Measurements from ENCODE around the gene DPP9. TPM values are rescaled to one million over a fixed set of nuclear protein-coding genes. Genes with fewer than 3 reads are reported as not detected.
A peak's percentile ranks its signal among the peaks of the same experiment; 100 is the strongest.

The DPP9 gene
- total and polyA plus RNA-seq, 2 of the 13 experiments (the other 11 are each of a cell fraction or from before 2014, with no cell fraction given) = 8.4 to 25.8 TPM

DNA sequence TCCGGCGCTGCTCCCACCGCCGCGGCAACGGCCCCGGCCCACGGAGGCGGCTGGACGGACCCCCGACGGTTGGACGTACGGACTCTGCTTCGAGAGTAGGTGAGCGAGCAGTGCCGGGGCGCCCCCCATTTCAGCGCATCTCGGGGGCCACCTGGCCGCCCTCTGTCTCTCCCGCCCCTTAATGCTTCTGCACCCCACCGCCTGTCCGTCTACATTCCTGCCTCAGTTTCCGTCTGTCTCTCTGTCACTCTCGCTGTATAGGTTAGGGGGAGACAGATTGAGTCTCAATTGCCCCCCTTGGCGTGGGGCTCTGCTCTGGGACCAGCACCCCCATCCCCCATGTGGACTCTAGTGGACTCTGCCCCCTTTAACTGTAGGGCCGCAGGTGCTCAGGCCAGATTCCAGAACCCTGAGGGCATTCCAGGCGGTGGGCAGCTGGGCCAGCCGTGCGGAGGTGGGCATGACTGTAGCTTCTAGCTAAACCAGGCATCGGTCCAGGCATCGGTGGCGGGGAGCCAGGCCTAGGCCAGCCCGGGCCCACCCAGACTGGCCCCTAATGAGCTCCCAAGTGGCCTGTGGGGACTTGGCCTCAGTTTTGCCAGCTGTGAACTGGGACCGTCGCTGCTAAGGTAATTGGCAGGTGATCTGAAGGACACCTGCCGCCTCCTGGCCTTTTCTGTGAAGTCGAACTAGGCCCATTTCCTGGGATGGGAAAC lies 84.0 kb downstream of the DPP9 start (continued):
- TF ChIP-seq, protein P1, sequence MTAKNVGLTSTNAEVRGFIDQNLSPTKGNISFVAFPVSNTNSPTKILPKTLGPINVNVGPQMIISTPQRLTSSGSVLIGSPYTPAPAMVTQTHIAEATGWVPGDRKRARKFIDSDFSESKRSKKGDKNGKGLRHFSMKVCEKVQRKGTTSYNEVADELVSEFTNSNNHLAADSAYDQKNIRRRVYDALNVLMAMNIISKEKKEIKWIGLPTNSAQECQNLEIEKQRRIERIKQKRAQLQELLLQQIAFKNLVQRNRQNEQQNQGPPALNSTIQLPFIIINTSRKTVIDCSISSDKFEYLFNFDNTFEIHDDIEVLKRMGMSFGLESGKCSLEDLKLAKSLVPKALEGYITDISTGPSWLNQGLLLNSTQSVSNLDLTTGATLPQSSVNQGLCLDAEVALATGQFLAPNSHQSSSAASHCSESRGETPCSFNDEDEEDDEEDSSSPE (CRISPR knock-in tag; IDR thresholded peaks at IDR 0.05) = 0 out of 2 replicates have a peak, but pooled peaks have one; percentile 38
- TF ChIP-seq NFE2 (CRISPR knock-in tag; IDR thresholded peaks at IDR 0.05) = no peak
- TF ChIP-seq, protein P2, sequence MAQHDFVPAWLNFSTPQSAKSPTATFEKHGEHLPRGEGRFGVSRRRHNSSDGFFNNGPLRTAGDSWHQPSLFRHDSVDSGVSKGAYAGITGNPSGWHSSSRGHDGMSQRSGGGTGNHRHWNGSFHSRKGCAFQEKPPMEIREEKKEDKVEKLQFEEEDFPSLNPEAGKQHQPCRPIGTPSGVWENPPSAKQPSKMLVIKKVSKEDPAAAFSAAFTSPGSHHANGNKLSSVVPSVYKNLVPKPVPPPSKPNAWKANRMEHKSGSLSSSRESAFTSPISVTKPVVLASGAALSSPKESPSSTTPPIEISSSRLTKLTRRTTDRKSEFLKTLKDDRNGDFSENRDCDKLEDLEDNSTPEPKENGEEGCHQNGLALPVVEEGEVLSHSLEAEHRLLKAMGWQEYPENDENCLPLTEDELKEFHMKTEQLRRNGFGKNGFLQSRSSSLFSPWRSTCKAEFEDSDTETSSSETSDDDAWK (CRISPR knock-in tag; IDR thresholded peaks at IDR 0.05) = no peak
- no peak for TF ChIP-seq ELK4 (CRISPR knock-in tag; IDR thresholded peaks at IDR 0.05; ENCODE audit: borderline replicate concordance)
- TF ChIP-seq, protein P3, sequence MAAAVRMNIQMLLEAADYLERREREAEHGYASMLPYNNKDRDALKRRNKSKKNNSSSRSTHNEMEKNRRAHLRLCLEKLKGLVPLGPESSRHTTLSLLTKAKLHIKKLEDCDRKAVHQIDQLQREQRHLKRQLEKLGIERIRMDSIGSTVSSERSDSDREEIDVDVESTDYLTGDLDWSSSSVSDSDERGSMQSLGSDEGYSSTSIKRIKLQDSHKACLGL (CRISPR knock-in tag; IDR thresholded peaks at IDR 0.05) = no peak
- peak; percentile 66; the same call in 1 of the 2 replicates for TF ChIP-seq ZNF501 (CRISPR knock-in tag; IDR thresholded peaks at IDR 0.05)
- TF ChIP-seq CSRNP2 (CRISPR knock-in tag; conservative IDR thresholded peaks at IDR 0.05; ENCODE audit: low read depth) = no peak
- no peak for TF ChIP-seq CREBL2 (CRISPR knock-in tag; IDR thresholded peaks at IDR 0.05; ENCODE audit: borderline replicate concordance)
- TF ChIP-seq, protein P4, sequence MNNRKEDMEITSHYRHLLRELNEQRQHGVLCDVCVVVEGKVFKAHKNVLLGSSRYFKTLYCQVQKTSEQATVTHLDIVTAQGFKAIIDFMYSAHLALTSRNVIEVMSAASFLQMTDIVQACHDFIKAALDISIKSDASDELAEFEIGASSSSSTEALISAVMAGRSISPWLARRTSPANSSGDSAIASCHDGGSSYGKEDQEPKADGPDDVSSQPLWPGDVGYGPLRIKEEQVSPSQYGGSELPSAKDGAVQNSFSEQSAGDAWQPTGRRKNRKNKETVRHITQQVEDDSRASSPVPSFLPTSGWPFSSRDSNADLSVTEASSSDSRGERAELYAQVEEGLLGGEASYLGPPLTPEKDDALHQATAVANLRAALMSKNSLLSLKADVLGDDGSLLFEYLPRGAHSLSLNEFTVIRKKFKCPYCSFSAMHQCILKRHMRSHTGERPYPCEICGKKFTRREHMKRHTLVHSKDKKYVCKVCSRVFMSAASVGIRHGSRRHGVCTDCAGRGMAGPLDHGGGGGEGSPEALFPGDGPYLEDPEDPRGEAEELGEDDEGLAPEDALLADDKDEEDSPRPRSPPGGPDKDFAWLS (CRISPR knock-in tag; IDR thresholded peaks at IDR 0.05; ENCODE audit: borderline replicate concordance) = no peak
- peak; percentile 64; the same call in 1 of the 2 replicates for TF ChIP-seq KDM5A (IDR thresholded peaks at IDR 0.05; ENCODE audit: borderline replicate concordance, low read length)
- peak; percentile 25; the same call in 1 of the 2 replicates for TF ChIP-seq KAT7 (CRISPR knock-in tag; IDR thresholded peaks at IDR 0.05; ENCODE audit: borderline replicate concordance)
- 0 out of 2 replicates have a peak, but pooled peaks have one; percentile 80 for TF ChIP-seq KLF13 (CRISPR knock-in tag; IDR thresholded peaks at IDR 0.05)
- peak; percentile 22; the same call in 1 of the 2 replicates for TF ChIP-seq NR2F6 (IDR thresholded peaks at IDR 0.05)
- no peak for TF ChIP-seq NR2F6 (CRISPR knock-in tag; IDR thresholded peaks at IDR 0.05)
- no peak; the same call in 1 of the 2 replicates for TF ChIP-seq TARDBP (CRISPR knock-in tag; IDR thresholded peaks at IDR 0.05)
- no peak for TF ChIP-seq ZBTB42 (CRISPR knock-in tag; IDR thresholded peaks at IDR 0.05)
